ENCODE data around the gene WIPF2.

The WIPF2 gene

GRCh38 chr17:40322358-40323315 is 103.5 kb downstream of the WIPF2 start:
- TF ChIP-seq CTCF (IDR thresholded peaks at IDR 0.05), result no peak

- no peak for TF ChIP-seq CTCF (IDR thresholded peaks at IDR 0.05)
Measured at GRCh38 chr17:40323391-40324381, 104.6 kb downstream of the WIPF2 start.

- TF ChIP-seq CTCF (IDR thresholded peaks at IDR 0.05), result no peak
Measured at GRCh38 chr17:40325156-40326013, 106.3 kb downstream of the WIPF2 start.

- no peak for TF ChIP-seq CTCF (IDR thresholded peaks at IDR 0.05)
Measured at GRCh38 chr17:40326014-40326831, 107.1 kb downstream of the WIPF2 start.

- no peak for TF ChIP-seq CTCF (IDR thresholded peaks at IDR 0.05)
Measured at GRCh38 chr17:40326832-40327199, 107.7 kb downstream of the WIPF2 start.

GRCh38 chr17:40327244-40327729 is 108.2 kb downstream of the WIPF2 start:
- no peak for TF ChIP-seq CTCF (IDR thresholded peaks at IDR 0.05)

All from LNCAP (cell line).